GM19351 (cell line): Measurements from ENCODE around the gene ARTN.

ENCODE experiments used
- ATAC-seq: cut with Tn5 transposase; IDR thresholded peaks from one replicate; pipeline ENCODE4 v1.9.1; 2021; ENCODE audit warnings: mild to moderate bottlenecking, moderate library complexity; ENCODE audit not compliant: unreplicated experiment

The ARTN gene, protein sequence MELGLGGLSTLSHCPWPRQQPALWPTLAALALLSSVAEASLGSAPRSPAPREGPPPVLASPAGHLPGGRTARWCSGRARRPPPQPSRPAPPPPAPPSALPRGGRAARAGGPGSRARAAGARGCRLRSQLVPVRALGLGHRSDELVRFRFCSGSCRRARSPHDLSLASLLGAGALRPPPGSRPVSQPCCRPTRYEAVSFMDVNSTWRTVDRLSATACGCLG

DNA sequence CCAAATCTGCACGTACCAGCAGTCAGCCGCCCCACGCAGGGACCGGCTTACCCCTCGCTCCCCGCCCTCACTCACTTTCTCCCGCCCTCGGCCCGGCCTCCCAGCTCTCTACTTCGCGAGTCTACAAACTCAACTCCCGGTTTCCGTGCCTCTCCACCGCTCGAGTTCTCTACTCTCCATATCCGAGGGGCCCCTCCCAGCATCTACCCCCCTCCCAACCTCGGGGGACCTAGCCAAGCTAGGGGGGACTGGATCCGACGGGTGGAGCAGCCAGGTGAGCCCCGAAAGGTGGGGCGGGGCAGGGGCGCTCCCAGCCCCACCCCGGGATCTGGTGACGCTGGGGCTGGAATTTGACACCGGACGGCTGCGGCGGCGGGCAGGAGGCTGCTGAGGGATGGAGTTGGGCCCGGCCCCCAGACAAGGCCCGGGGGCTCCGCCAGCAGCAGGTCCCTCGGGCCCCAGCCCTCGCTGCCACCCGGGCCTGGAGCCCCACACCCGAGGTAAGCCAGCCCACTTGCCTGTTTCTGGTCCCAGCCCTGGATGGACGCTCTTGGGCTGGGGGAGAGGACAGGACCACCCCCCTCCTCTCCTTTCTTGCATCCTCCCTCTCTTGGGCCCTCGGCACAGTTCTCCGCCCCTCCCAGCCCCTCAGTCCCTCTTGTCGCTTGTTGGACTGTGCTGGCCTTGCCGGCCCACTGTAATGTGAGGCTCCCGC, at the start of gene ARTN:
Gene ARTN (plus strand): TSS at position 416 of the 715 bp plus-strand sequence. CDS start 1,856 bp downstream, outside the sequence.
- ATAC-seq = no peak

DNA sequence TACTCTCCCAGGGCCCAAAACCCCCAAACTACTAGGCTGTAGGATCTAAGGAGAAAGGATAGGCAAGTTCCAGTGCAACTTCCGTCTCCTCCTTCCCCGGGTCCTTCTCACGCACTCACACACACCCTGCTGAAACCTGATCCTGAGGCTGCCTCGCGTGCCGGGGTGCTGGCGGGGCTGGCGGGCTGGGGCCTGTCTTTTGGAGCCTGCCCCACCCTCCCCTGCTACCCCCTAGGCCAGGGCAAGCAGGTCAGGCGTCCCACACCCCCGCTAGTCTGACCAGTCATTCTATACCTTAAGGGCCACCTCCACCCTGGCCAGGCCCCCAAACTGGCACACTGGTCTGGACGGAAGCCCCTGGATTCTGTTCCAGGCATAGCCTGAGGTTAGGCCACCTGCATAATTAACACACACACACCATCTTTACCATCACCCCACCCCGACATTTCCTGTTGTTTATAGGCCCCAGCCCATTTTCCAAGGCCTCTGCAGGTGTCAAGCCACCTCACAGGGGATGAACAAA, 48.3 kb upstream of the ARTN start:
- ATAC-seq = no peak

DNA sequence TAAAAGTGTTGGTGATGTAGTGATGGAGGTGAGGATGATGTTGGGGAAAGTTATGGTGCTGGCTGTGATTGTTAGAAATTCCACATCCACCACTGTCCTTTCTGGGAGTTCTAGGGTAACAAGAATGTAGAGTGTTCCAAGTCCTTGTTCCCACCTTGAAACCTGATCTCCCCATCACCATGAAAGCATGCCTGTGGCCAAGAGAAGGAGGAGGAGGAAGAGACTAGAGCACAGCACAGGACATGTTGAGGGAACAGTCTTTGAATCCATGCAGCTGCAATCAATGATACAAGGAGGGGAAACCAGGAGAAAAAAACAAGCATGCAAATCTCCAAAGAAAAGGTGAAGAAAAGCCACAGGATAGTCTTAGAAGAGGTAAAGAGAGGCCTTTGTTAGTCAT, 45.9 kb upstream of the ARTN start:
- no peak for ATAC-seq

DNA sequence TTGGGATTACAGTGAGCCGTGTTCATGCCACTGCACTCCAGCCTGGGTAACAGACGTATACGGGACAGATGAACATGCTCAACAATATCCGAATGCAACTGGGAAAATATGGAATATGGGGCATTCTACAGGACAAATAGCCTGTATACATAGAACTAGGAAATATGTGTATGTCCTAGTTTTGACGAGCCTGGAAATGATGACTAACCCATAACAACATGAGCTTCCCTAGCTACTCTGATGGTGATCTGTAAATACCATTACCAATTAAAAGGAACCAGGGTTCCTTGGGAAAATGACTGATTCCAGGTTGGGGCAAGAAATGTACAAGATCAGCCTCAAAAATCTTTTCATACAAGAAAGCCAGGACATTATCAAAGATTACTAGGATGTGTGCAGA, 42.8 kb upstream of the ARTN start:
- no peak for ATAC-seq

DNA sequence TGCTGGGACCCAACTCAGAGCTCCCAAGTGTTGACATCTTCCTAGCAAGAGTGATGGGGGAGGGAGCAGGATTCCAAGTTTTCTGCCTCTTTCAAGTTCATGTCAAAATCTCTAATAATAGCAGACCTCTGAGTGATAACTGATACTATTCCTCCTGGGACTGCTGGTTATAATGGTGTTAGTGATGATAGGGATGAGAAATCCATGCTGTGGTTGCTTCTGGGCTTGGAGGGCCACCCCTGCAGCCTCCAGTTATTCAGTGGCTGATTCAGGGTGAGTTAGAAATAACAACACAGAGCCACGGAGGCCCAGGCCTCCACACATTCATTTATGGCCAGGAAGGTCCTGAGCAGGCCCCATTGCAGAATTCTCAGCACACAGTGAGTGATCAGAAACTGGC, 40.6 kb upstream of the ARTN start:
- ATAC-seq = no peak

DNA sequence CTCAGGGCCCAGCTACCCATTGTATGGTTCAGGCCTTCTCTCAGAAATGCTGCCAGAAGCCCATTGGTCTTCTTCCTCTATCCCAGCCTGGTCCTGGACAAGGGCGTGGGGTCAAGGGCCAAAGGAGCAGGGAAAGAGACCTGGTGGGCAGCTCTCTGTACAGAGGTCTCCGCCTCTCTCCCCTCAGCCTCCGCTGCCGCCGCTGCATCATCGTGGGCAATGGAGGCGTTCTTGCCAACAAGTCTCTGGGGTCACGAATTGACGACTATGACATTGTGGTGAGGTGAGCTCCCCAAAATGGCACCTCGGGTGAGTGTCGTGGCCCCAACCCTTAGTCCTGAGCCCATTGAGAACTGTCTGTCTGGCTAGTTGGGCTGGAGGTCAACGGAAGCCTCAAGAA, 34.6 kb upstream of the ARTN start:
- no peak for ATAC-seq

DNA sequence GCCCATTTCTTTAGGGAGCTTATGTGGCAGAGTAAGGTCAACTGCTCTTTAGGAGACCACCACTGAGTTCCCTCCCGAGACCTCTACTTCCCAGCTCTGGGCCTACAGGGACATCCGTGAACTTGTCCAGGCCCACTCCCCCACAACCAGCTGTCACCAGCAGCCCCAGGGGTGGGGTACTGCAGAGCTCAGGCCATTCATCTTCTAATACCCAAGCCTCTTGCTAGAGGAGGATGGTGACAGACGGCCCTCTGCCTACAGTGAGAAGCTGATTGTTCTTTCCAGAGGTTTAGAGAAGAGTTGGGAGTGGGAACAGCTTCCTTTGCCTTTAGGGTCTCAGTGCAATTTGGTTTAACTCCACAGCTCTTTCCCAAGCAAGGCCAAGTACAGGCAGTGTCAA, 33.2 kb upstream of the ARTN start:
- no peak for ATAC-seq

DNA sequence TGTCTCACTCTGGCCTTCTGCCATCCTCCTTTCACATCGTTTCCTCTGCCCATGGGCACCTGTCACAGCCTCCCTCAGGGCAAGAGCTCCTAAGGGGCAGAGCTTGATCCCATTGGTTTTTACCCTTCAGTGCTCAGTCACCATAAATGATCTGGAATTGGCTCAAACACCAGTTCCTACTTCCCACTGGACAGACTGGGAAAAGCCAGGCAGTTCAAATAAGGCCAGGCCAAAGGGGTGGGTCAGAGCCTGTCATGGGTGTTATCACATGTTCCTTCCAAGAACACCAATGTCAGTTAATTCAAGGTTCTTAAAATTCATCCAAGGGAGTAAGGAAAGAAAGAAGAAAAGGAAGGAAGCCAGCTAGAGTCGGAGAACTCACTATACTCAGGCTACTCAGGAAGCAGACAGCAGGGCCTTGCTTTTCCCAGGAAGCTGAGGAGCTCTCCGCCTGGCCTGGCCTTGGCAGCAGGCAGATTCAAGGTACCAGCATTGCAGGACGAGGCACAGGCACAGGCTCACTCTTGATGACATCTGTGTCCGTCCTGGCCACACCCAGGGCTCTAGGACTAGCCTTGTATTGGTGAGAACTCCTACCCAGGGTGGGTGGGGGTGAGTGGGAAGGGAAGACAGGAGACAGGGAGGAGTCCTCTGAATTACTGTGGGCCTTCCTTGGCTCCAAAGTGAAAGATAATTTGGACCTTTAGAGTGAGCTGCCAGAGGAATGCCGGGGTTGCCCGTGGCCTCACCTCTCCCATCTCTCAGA, 32.2 kb upstream of the ARTN start:
- ATAC-seq = no peak

DNA sequence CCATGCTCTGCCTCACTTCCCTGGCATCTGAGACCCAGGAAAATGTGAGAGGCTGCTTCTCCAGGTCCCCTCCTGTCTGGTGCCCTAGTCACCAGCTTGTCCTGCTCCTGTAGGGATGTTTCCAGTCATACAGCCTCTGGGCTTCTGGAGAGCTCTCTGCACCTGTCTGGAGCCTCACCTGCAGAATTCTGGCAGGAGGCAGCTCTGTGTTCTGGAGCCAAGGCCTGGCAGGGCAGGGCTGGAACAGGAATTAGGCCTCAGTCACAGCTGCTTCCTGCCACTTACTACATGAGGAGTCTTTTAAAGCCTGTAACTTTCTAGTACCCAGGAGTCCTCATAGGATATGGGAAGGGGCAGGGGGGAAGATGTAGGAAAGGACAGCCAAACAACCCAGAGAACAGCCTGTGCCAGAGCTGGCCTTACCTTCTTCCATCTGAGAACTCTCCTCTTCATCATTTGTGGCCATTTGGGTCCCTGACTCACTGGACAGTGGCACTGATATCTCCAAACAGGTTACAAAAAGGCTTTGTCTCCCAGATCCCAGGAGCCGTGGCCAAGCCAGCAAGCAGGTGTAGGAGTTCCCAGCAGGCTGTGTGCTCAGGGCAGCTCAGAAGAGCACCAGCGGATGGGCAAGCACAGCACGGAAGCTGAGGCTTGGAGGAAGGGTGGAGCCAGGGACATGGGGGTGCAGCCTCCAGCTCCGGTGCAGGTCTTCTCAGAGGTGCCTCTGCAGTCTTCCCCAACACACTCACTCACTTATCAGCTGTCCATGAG, 31.4 kb upstream of the ARTN start:
- no peak for ATAC-seq

DNA sequence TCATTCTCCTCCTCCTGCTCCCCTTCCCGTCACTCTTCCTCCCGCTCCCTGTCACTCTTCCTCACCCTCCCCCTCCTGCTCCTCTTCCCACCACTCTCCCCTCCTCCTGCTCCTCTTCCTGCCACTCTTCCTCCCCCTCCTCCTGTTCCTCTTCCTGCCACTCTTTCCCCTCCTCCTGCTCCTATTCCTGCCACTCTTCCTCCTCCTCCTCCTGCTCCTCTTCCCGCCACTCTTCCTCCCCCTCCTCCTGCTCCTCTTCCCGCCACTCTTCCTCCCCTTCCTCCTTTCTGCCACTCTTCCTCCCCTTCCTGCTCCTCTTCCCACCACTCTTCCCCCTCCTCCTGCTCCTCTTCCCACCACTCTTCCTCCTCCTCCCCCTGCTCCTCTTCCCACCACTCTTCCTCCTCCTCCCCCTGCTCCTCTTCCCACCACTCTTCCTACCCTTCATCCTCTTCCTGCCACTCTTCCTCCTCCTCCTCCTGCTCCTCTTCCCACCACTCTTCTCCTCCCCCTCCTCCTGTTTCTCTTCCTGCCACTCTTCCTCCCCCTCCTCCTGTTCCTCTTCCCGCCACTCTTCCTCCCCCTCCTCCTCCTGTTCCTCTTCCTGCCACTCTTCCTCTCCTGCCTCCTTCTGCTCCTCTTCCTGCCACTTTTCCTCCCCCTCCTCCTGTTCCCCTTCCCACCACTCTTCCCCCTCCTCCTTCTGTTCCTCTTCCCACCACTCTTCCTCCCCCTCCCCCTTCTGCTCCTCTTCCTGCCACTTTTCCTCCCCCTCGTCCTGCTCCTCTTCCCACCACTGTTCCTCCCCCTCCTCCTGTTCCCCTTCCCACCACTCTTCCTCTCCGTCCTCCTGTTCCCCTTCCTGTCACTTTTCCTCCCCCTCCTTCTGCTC, 28.7 kb upstream of the ARTN start:
- no peak for ATAC-seq

DNA sequence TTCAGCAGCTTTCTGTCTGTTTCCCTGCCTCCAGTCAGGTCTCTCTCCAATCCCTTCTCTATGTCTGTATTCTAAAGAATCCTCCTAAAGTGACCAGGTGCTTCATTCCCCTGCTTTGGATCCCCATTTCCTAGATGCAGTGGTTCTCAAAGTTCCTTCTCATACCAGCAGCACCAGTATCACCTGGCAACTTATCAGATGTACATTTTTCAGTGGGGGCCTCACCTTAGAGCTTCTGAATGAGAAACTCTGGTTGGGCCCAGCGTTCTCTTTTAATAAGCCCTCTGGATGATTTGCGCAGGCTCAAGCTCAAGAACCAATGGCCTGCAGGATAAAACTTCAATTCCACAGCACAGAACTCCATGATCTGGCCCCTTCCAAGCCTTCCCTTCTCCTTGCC, 25.4 kb upstream of the ARTN start:
- no peak for ATAC-seq

DNA sequence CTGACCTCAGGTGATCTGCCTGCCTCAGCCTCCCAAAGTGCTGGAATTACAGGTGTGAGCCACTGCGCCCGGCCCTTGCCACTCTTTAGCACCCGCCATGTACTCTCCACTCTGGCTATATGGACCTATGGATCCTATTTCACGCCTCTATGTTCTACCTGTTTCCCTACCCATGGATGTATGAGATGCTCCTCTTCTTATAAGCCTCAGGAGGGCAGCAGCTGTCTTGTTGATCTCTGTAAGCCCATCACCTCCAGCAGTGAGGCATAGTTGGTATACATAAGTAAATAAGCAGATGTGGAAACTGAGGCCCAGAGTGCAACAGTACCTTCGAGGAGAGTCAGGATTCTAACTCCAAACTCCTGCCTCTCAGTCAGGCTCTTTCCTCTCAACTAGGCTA, 24.7 kb upstream of the ARTN start:
- no peak for ATAC-seq

DNA sequence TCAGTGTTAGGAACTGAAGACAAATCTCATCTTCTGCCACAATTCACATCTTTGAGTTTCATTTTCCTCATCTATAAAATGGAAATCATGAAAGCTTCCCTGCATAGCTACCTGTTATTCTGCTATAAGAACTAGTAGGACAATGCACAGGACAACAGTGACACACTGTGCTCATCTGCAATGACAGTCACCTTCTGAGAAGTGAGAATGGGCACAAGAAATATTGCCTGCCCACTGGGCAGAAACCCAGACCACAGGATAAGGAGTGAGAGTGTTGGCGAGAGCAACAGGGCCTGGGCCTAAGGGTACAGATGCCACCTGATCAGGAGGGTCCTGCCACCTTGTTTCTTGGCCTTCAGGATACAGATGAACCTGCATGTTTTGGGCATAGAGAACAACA, 23.3 kb upstream of the ARTN start:
- ATAC-seq = no peak

DNA sequence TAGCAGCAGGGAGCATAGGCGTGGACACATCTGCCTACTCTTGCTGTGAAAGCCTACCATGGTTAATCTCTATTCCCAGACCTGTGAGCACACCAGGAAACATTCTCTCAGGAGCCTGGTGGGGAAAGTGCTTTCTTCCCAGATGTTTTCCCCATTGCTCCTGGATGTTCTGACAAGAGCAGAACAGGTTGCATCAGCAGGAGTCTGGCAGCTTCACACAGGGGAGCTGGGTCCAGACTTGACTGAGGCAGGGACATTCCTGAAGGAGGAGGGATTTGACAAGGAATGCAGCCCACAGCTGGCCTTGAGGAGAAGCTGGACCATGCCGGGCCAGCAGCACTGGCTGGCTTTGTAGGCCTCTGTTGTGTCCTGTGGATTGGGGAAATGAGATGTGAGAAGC, 21.0 kb upstream of the ARTN start:
- no peak for ATAC-seq

DNA sequence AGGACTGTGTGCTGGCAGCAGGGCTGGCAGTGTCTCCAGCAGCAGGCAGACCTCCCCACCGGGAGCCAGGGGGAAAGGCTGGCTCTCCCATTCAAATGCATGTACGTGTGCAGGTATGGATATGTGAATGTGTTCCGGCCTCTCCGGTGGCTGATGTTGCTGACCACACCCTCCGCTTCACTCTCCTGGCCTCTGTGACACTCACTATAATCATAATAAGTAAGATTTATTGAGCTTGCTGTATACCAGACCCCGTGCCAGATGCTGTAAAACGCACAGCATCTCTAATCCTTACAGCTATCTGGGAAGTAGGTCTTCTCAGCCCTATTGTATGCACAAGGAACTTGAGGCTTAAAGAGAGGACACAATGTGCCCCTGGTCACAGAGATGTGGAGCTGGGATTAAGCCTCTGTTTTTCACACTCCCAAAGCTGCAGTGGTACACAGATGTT, 20.5 kb upstream of the ARTN start:
- no peak for ATAC-seq

DNA sequence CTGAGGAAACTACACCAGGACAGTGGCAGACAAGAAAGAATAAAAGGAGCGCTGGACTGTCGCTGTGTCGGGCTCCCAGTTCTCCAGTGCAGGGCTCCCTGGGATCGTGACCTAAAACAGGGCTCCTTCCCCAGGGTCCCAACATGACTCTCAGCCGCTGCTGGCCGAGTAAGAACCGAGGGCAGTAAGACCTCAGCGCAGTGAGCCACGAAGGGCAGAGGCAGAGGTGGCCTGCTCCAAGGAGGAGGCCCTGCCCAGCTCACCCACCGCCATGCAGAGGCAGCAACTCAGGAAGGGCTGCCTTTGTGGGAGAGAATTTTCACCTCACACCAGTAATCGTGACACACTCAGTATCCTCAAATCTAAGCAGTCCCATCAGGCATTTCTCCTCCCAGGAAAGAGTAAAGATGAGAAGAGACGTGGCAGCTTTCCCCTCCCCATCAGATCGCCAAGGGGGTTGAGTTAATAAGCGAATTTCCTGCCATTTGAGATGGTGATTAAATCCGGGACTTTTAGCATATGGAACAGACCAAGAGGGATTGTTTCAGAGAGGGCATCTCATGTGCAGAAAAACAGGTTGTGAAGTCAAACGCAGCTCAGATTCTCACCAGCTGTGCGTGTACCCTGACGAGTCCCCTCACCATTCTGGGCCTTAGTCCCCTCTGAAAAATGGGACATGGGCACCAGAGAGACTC, 19.8 kb upstream of the ARTN start:
- ATAC-seq = no peak

DNA sequence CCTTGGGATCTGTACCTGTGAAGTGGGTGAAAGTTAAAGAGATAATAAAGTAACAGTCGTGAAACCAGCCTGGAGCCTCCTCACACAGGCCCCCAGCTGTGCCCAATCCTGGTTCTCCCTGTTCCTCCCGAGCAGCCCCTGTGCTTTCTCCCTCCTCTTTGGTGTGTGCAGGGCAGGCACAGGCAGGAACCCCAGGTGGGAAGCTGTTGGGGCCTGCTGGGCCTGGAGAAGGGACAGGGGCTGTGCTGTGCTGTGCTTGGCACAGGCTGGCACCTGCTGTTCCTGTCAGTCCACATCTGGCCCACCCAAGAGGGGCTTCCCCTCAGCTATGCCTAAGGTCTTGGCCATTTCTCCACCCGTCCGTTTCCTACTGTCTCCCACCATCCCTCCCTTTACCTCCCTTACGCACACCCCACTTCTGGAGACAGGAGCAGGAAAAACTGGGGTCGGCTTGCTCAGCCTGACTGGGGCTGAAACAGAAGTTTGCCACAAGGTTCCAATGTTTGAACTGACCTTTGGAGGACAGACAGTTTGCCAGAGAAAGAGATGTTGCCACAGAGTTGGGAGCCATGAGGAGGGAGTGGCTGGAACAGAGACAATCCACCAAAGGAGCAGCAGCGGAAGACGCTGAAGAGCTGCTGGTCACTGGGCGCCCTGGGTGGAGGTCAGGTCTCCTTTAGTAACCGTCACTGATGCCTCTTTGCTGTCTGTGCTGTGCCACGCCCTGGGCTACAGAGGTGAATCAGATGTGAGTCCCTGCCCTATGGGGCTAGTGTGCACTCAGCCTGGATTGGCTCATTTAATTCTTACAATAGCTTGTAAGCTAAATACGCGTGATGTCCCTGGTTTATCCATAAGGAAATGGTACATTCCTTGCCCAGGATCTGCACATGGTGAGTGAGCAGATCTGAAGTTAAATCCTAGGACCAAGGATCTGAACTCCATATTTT, 18.8 kb upstream of the ARTN start:
- ATAC-seq = no peak

DNA sequence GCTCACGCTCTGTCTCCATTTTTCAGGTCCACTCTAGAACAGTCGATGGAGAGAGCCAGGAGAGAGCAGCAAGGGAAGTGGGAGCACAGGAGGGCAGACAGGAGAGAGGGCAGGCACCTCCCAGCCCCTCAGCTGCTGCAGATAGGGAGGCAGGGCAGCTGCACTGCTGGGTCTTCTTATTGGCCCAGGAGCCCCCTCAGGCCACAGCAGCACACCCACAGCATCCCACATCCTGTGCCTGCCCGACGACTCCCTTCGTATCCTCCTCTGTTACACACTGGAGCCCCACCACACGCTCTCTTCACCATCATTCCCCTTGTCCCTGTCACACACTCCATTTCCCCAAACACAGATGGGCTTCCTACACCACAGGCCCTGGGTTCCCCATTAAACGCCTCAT, 13.7 kb upstream of the ARTN start:
- no peak for ATAC-seq
